ENCODE data around the gene FNDC1.

FNDC1 gene

DNA sequence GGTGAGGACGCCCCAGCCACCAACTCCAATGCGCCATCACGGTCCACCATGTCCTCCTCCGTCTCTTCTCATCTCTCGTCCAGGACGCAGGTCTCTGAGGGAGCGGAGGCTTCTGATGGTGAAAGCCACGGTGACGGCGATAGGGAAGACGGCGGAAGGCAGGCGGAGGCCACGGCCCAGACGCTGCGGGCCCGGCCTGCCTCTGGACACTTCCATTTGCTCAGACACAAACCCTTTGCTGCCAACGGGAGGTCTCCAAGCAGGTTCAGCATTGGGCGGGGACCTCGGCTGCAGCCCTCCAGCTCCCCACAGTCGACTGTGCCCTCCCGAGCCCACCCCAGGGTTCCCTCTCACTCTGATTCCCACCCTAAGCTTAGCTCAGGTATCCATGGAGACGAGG lies 63.6 kb downstream of the FNDC1 start:
- TF ChIP-seq POLR2AphosphoS5 (IDR thresholded peaks at IDR 0.05; ENCODE audit: low read depth, low read length) (no peak), FOXP2 (optimal IDR thresholded peaks at IDR 0.05; ENCODE audit: borderline replicate concordance, extremely low read depth, extremely low read length, insufficient read depth) (no peak)
- TF ChIP-seq, protein P1, sequence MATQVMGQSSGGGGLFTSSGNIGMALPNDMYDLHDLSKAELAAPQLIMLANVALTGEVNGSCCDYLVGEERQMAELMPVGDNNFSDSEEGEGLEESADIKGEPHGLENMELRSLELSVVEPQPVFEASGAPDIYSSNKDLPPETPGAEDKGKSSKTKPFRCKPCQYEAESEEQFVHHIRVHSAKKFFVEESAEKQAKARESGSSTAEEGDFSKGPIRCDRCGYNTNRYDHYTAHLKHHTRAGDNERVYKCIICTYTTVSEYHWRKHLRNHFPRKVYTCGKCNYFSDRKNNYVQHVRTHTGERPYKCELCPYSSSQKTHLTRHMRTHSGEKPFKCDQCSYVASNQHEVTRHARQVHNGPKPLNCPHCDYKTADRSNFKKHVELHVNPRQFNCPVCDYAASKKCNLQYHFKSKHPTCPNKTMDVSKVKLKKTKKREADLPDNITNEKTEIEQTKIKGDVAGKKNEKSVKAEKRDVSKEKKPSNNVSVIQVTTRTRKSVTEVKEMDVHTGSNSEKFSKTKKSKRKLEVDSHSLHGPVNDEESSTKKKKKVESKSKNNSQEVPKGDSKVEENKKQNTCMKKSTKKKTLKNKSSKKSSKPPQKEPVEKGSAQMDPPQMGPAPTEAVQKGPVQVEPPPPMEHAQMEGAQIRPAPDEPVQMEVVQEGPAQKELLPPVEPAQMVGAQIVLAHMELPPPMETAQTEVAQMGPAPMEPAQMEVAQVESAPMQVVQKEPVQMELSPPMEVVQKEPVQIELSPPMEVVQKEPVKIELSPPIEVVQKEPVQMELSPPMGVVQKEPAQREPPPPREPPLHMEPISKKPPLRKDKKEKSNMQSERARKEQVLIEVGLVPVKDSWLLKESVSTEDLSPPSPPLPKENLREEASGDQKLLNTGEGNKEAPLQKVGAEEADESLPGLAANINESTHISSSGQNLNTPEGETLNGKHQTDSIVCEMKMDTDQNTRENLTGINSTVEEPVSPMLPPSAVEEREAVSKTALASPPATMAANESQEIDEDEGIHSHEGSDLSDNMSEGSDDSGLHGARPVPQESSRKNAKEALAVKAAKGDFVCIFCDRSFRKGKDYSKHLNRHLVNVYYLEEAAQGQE (IDR thresholded peaks at IDR 0.05; ENCODE audit: insufficient read depth in 1 of 2, low read depth in 2 of 2, low read length in 2 of 2) = no peak

DNA sequence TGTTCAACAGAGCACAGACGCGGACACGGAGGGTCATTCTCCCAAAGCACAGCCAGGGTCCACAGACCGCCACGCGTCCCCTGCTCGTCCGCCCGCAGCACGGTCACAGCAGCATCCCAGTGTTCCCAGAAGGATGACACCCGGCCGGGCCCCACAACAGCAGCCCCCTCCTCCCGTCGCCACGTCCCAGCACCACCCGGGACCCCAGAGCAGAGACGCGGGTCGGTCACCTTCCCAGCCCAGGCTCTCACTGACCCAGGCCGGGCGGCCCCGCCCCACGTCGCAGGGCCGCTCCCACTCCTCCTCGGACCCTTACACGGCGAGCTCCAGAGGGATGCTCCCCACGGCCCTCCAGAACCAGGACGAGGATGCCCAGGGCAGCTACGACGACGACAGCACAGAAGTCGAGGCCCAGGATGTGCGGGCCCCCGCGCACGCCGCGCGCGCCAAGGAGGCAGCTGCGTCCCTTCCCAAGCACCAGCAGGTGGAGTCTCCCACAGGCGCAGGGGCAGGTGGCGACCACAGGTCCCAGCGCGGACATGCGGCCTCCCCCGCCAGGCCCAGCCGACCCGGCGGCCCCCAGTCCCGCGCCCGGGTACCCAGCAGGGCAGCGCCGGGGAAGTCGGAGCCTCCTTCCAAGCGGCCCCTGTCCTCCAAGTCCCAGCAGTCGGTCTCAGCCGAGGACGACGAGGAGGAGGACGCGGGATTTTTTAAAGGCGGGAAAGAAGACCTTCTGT lies 64.3 kb downstream of the FNDC1 start:
- no peak for TF ChIP-seq TAF1 (IDR thresholded peaks at IDR 0.05; ENCODE audit: borderline replicate concordance, insufficient read depth, low read length)
- TF ChIP-seq SIN3A (IDR thresholded peaks at IDR 0.05; ENCODE audit: borderline replicate concordance, insufficient read depth, low read length) = no peak
- TF ChIP-seq, protein P1 (IDR thresholded peaks at IDR 0.05; ENCODE audit: insufficient read depth in 1 of 2, low read depth in 2 of 2, low read length in 2 of 2) = no peak
- TF ChIP-seq POLR2AphosphoS5 (IDR thresholded peaks at IDR 0.05; ENCODE audit: low read depth, low read length) = no peak
- TF ChIP-seq FOXP2 (optimal IDR thresholded peaks at IDR 0.05; ENCODE audit: borderline replicate concordance, extremely low read depth, extremely low read length, insufficient read depth) = no peak

DNA sequence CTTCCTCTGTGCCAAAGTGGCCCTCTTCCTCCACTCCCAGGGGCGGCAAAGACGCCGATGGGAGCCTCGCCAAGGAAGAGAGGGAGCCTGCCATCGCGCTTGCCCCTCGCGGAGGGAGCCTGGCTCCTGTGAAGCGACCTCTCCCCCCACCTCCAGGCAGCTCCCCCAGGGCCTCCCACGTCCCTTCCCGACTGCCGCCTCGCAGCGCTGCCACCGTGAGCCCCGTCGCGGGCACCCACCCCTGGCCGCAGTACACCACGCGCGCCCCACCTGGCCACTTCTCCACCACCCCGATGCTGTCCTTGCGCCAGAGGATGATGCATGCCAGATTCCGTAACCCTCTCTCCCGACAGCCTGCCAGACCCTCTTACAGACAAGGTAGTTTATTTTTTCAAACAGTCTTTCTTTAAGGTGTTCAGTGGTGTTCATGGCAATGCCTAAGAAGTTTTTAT lies 64.9 kb downstream of the FNDC1 start:
- TF ChIP-seq SIN3A (IDR thresholded peaks at IDR 0.05; ENCODE audit: borderline replicate concordance, insufficient read depth, low read length) (no peak), TAF1 (IDR thresholded peaks at IDR 0.05; ENCODE audit: borderline replicate concordance, insufficient read depth, low read length) (no peak), POLR2AphosphoS5 (IDR thresholded peaks at IDR 0.05; ENCODE audit: low read depth, low read length) (no peak), FOXP2 (optimal IDR thresholded peaks at IDR 0.05; ENCODE audit: borderline replicate concordance, extremely low read depth, extremely low read length, insufficient read depth) (no peak)
- TF ChIP-seq, protein P1 (IDR thresholded peaks at IDR 0.05; ENCODE audit: insufficient read depth in 1 of 2, low read depth in 2 of 2, low read length in 2 of 2) = no peak

DNA sequence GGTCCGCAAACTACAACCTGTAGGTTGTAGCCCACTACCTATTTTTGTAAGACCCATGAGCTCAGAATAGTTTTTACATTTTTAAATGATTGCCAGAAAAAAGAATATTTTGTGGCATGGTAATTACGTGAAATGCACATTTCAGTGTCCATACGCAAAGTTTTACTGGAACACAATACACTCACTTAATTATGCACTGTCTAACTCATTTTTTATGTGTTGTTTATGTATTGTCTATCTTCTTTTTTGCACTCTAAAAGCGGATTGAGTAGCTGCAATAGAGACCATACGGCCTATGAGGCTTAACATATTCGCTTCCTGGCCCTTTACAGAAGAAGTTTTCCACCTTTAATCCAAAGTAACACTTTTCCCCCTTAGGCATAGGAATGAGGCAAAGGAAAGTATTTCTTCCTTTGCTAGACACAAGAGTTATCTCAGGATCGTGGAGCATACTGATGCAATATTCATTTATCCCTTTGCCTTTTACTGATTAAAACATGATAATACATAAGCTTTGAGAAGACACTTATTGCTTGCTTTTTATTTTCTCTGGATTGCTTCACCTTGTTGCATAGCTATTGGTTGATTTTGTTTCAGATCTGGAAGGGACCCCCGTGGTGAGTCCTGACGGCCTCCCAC lies 69.8 kb downstream of the FNDC1 start:
- TF ChIP-seq POLR2AphosphoS5 (IDR thresholded peaks at IDR 0.05; ENCODE audit: low read depth, low read length) (no peak), TAF1 (IDR thresholded peaks at IDR 0.05; ENCODE audit: borderline replicate concordance, insufficient read depth, low read length) (no peak), FOXP2 (optimal IDR thresholded peaks at IDR 0.05; ENCODE audit: borderline replicate concordance, extremely low read depth, extremely low read length, insufficient read depth) (no peak)

GRCh38 chr6:159249128-159249527 lies 79.9 kb downstream of the FNDC1 start:
- TF ChIP-seq, protein P1 (IDR thresholded peaks at IDR 0.05; ENCODE audit: insufficient read depth in 1 of 2, low read depth in 2 of 2, low read length in 2 of 2) = no peak
- TF ChIP-seq POLR2AphosphoS5 (IDR thresholded peaks at IDR 0.05; ENCODE audit: low read depth, low read length) = no peak
- TF ChIP-seq SIN3A (IDR thresholded peaks at IDR 0.05; ENCODE audit: borderline replicate concordance, insufficient read depth, low read length) = no peak
- TF ChIP-seq TAF1 (IDR thresholded peaks at IDR 0.05; ENCODE audit: borderline replicate concordance, insufficient read depth, low read length) = no peak
- no peak for TF ChIP-seq FOXP2 (optimal IDR thresholded peaks at IDR 0.05; ENCODE audit: borderline replicate concordance, extremely low read depth, extremely low read length, insufficient read depth)

Measured in PFSK-1 (cell line).